HL-60 (cell line): ENCODE data around the gene PILRB.

Experiments
- DNase-seq, 2 experiments: peaks; one replicate each; pipeline ENCODE4 v3.0.0-alpha.2; 2010 to 2020; ENCODE audit warnings: low read depth in 1 of 2, low spot score in 1 of 2
- H3K27ac ChIP-seq: fragments of 250-450 bp; sonication (Bioruptor Pico); replicated peaks from 2 replicates; pipeline ENCODE4 v1.5.1; 2020; ENCODE audit warnings: mild to moderate bottlenecking, moderate library complexity
- H3K27me3 ChIP-seq: fragments of 250-450 bp; sonication (Bioruptor Pico); 2 replicates; pipeline ENCODE4 v1.5.1; 2021; ENCODE audit warnings: mild to moderate bottlenecking, moderate library complexity; ENCODE audit not compliant: insufficient read depth, poor library complexity, severe bottlenecking
- H3K4me3 ChIP-seq: replicated peaks from 2 replicates; pipeline ENCODE4 v1.5.1; 2011; ENCODE audit warnings: mild to moderate bottlenecking, control low read depth, low read length; ENCODE audit not compliant: insufficient read depth
- GABPA ChIP-seq: IDR thresholded peaks from 2 replicates; pipeline ENCODE4 v1.6.1; 2012; ENCODE audit warnings: low read depth
- POLR2AphosphoS5 ChIP-seq: IDR thresholded peaks from 2 replicates; pipeline ENCODE4 v1.6.1; 2012; ENCODE audit warnings: low read depth
- SPI1 ChIP-seq: IDR thresholded peaks from 2 replicates; pipeline ENCODE4 v1.6.1; 2012; ENCODE audit warnings: low read depth, mild to moderate bottlenecking, borderline replicate concordance
- TF ChIP-seq, protein P1 (sequence below): IDR thresholded peaks from 2 replicates; pipeline ENCODE4 v1.6.1; 2012; ENCODE audit warnings: low read depth; ENCODE audit not compliant: insufficient replicate concordance
- TF ChIP-seq, protein P2 (sequence below): IDR thresholded peaks from one replicate; pipeline ENCODE4 v1.5.1; 2011; ENCODE audit warnings: low read length, control low read depth, inconsistent platforms; ENCODE audit not compliant: insufficient read depth

PILRB gene

DNA sequence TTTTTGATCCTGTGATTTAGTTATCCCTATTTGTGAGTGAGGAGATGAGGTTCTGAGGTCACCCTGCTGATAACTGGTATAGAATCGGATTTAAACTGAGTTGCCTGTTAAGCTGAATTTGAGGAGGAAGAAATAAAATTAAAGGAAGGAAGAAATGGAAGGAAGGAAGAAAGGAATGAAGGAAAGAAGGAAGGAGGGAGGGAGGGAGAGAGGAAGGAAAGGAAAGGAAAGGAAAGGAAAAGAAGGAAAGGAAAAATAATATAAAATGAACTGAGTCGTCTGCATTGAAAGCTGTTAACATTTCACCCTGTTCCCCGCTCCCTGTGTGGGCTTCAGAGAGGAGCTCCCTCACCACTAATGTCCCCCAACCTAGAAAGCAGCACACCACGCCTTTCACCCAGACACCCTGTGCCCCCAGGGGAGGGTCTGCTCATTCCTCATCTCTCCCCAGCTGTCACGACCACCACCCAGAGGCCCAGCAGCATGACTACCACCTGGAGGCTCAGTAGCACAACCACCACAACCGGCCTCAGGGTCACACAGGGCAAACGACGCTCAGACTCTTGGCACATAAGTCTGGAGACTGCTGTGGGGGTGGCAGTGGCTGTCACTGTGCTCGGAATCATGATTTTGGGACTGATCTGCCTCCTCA lies 31.6 kb downstream of the PILRB start:
- Histone ChIP-seq H3K4me3 (no peak overlapping the region), H3K27me3 (no peaks in the 10 kb centered on the region), H3K27ac (no peak overlapping the region)
- no peak for DNase-seq
- TF ChIP-seq, protein P1, sequence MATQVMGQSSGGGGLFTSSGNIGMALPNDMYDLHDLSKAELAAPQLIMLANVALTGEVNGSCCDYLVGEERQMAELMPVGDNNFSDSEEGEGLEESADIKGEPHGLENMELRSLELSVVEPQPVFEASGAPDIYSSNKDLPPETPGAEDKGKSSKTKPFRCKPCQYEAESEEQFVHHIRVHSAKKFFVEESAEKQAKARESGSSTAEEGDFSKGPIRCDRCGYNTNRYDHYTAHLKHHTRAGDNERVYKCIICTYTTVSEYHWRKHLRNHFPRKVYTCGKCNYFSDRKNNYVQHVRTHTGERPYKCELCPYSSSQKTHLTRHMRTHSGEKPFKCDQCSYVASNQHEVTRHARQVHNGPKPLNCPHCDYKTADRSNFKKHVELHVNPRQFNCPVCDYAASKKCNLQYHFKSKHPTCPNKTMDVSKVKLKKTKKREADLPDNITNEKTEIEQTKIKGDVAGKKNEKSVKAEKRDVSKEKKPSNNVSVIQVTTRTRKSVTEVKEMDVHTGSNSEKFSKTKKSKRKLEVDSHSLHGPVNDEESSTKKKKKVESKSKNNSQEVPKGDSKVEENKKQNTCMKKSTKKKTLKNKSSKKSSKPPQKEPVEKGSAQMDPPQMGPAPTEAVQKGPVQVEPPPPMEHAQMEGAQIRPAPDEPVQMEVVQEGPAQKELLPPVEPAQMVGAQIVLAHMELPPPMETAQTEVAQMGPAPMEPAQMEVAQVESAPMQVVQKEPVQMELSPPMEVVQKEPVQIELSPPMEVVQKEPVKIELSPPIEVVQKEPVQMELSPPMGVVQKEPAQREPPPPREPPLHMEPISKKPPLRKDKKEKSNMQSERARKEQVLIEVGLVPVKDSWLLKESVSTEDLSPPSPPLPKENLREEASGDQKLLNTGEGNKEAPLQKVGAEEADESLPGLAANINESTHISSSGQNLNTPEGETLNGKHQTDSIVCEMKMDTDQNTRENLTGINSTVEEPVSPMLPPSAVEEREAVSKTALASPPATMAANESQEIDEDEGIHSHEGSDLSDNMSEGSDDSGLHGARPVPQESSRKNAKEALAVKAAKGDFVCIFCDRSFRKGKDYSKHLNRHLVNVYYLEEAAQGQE, result no peak
- TF ChIP-seq, protein P2, sequence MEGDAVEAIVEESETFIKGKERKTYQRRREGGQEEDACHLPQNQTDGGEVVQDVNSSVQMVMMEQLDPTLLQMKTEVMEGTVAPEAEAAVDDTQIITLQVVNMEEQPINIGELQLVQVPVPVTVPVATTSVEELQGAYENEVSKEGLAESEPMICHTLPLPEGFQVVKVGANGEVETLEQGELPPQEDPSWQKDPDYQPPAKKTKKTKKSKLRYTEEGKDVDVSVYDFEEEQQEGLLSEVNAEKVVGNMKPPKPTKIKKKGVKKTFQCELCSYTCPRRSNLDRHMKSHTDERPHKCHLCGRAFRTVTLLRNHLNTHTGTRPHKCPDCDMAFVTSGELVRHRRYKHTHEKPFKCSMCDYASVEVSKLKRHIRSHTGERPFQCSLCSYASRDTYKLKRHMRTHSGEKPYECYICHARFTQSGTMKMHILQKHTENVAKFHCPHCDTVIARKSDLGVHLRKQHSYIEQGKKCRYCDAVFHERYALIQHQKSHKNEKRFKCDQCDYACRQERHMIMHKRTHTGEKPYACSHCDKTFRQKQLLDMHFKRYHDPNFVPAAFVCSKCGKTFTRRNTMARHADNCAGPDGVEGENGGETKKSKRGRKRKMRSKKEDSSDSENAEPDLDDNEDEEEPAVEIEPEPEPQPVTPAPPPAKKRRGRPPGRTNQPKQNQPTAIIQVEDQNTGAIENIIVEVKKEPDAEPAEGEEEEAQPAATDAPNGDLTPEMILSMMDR, result no peak
- TF ChIP-seq GABPA, result no peak
- no peak for TF ChIP-seq SPI1
- no peak for TF ChIP-seq POLR2AphosphoS5

DNA sequence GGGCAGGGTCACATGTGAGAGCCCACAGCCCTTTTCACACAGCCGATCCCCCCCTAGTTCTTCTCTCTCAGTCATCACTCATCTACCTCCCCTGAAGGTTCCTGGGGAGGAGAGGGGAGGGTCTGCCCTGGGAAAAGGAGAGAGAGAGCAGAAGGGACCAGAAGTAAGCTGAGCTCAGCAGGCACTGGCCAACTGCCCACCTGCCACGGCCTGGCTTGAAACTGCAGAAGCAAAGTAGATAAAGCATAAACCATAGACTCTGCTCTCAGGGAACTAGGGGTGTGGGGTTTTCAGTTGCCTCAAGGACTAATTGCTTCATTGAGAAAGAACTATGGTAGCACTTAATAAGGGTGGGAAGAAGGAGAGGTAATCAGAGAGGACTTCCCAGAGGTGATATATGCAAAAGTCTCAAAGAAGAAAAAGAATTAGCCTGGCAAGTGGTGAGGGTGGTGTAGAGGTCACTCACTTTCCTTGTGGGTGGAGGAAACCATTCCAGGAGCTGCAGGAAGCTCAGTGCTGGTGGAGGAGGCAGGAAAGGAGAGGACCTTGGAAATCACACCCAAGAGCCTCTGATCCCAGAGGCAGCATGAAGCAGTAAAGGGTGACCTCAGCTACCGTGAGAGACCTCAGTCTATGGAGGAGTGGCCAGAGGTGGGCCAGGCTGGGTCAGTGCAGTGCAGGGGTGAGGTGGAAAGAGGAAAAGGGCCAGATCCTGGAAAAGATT lies 32.5 kb downstream of the PILRB start:
- DNase-seq, result no peak
- Histone ChIP-seq H3K27me3 (no peaks in the 10 kb centered on the region), H3K4me3 (no peak overlapping the region), H3K27ac (no peak overlapping the region)
- no peak for TF ChIP-seq POLR2AphosphoS5
- no peak for TF ChIP-seq GABPA
- no peak for TF ChIP-seq SPI1
- TF ChIP-seq, protein P1, result no peak
- TF ChIP-seq, protein P2, result no peak

DNA sequence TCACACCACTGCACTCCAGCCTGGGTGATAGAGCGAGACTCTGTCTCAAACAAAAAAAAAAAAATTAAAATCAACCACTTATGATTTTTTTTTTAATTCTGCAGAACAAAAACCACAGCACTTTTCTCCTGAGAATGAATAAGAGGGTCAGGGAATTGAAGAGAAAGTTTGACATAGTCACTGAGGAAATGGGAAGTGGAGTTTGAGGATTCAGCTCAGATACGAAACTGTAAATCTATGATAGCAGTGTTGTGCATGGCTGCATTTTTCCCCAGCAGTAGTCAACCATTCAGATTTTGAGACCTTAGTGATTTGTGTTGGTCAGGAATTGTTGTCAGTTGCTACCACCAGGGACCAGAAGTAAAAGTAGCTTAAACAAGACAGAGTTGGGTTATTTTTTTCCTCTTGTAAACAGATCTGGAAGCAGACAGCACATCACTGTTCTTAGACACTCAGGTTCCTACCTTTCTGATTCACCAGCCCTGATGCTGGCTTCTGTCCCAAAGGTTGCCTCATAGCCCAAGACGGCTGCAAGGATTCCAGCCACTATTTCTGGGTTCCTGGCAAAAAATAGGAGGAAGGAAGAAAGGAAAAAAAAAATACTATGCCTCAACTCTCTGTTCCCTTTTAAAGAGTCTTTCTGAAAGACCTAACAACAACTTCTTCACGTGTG lies 35.5 kb downstream of the PILRB start:
- DNase-seq, result no peak
- H3K27ac ChIP-seq, result no peak overlapping the region
- no peaks in the 10 kb centered on the region for H3K27me3 ChIP-seq
- TF ChIP-seq SPI1, result peak; percentile 41; the same call in 1 of the 2 replicates
- TF ChIP-seq, protein P1, result no peak
- TF ChIP-seq POLR2AphosphoS5, result no peak
- H3K4me3 ChIP-seq, result no peak overlapping the region
